GM23338 (cell line): ENCODE data around the gene VEGFA. TPM values are rescaled to one million over a fixed set of nuclear protein-coding genes. Genes with fewer than 3 reads are reported as not detected.

Source experiments
- ATAC-seq: fragments of 200-7000 bp; cut with Tn5 transposase; 3 replicates; pipeline ENCODE4 v1.9.1; 2020
- DNase-seq: peaks from one replicate; pipeline ENCODE4 v3.0.0-alpha.2; 2015; ENCODE audit warnings: low spot score
- H2AFZ ChIP-seq: fragments of 200-600 bp; sonication (generic); 2 replicates; pipeline ENCODE4 v1.8.0; 2016; ENCODE audit warnings: antibody characterized with exemption, mild to moderate bottlenecking, moderate library complexity
- H3F3A ChIP-seq: fragments of 200-600 bp; sonication (generic); replicated peaks from 2 replicates; pipeline ENCODE4 v1.8.0; 2017; ENCODE audit warnings: antibody characterized with exemption, mixed run types, low read depth
- H3K27ac ChIP-seq: fragments of 200-600 bp; sonication (generic); 2 replicates; pipeline ENCODE4 v1.6.1; 2016; ENCODE audit warnings: low read depth
- H3K27me3 ChIP-seq: fragments of 200-600 bp; sonication (generic); 2 replicates; pipeline ENCODE4 v1.8.0; 2016; ENCODE audit warnings: mild to moderate bottlenecking, mixed run types, moderate library complexity; ENCODE audit not compliant: insufficient read depth
- H3K36me3 ChIP-seq: fragments of 200-600 bp; sonication (generic); 2 replicates; pipeline ENCODE4 v1.8.0; 2016; ENCODE audit warnings: mild to moderate bottlenecking; ENCODE audit not compliant: insufficient read depth
- H3K4me1 ChIP-seq: fragments of 200-600 bp; sonication (generic); 2 replicates; pipeline ENCODE4 v1.8.0; 2016; ENCODE audit warnings: mild to moderate bottlenecking, moderate library complexity; ENCODE audit not compliant: insufficient read depth
- H3K4me2 ChIP-seq: fragments of 200-600 bp; sonication (generic); 2 replicates; pipeline ENCODE4 v1.7.1; 2017; ENCODE audit warnings: mixed run types
- H3K4me3 ChIP-seq: fragments of 200-600 bp; sonication (generic); 2 replicates; pipeline ENCODE4 v1.6.1; 2016; ENCODE audit warnings: mixed run types
- H3K79me2 ChIP-seq: fragments of 200-600 bp; sonication (generic); replicated peaks from 2 replicates; pipeline ENCODE4 v1.8.0; 2017; ENCODE audit warnings: mild to moderate bottlenecking; ENCODE audit not compliant: insufficient read depth
- H3K9me2 ChIP-seq: fragments of 200-600 bp; sonication (generic); 2 replicates; pipeline ENCODE4 v1.8.0; 2017; ENCODE audit not compliant: insufficient read depth
- H4K20me1 ChIP-seq: fragments of 200-600 bp; sonication (generic); replicated peaks from 2 replicates; pipeline ENCODE4 v1.8.0; 2017; ENCODE audit warnings: mild to moderate bottlenecking; ENCODE audit not compliant: insufficient read depth
- H3K27ac Mint-ChIP-seq: 2 replicates; pipeline ENCODE4 v1.8.0; 2020; ENCODE audit warnings: inconsistent platforms, mild to moderate bottlenecking, moderate library complexity, mixed read lengths
- H3K27me3 Mint-ChIP-seq: 3 replicates; pipeline ENCODE4 v1.8.0; 2022; ENCODE audit warnings: low read depth, mild to moderate bottlenecking, moderate library complexity, mixed read lengths, inconsistent platforms; ENCODE audit not compliant: insufficient read depth, poor library complexity
- H3K36me3 Mint-ChIP-seq: 3 replicates; pipeline ENCODE4 v1.8.0; 2021; ENCODE audit warnings: low read depth, mild to moderate bottlenecking, inconsistent platforms, moderate library complexity, mixed read lengths
- H3K4me1 Mint-ChIP-seq: 3 replicates; pipeline ENCODE4 v1.8.0; 2020; ENCODE audit warnings: mild to moderate bottlenecking, inconsistent platforms, mixed read lengths
- H3K4me3 Mint-ChIP-seq: 3 replicates; pipeline ENCODE4 v1.8.0; 2021; ENCODE audit warnings: moderate library complexity, mild to moderate bottlenecking, inconsistent platforms, mixed read lengths
- H3K9me3 Mint-ChIP-seq: 3 replicates; pipeline ENCODE4 v1.8.0; 2020; ENCODE audit warnings: moderate library complexity, mild to moderate bottlenecking, inconsistent platforms, mixed read lengths
- ETS1 ChIP-seq: IDR thresholded peaks from 2 replicates; pipeline ENCODE4 v1.6.1; 2016; ENCODE audit warnings: antibody characterized with exemption
- EZH2 ChIP-seq: fragments of 200-600 bp; sonication (generic); IDR thresholded peaks from one replicate; pipeline ENCODE4 v1.8.0; 2017; ENCODE audit warnings: antibody characterized with exemption, mild to moderate bottlenecking, low read depth; ENCODE audit not compliant: unreplicated experiment
- EZH2phosphoT487 ChIP-seq: fragments of 200-600 bp; sonication (generic); IDR thresholded peaks from one replicate; pipeline ENCODE4 v1.8.1; 2018; ENCODE audit warnings: antibody characterized with exemption; ENCODE audit not compliant: unreplicated experiment
- NANOG ChIP-seq: IDR thresholded peaks from 2 replicates; pipeline ENCODE4 v1.6.1; 2016; ENCODE audit warnings: antibody characterized with exemption, borderline replicate concordance
- POLR2AphosphoS5 ChIP-seq: IDR thresholded peaks from 2 replicates; pipeline ENCODE4 v1.6.1; 2016; ENCODE audit warnings: antibody characterized with exemption, low read depth
- REST ChIP-seq: IDR thresholded peaks from one replicate; pipeline ENCODE4 v1.6.1; 2018; ENCODE audit warnings: antibody characterized with exemption; ENCODE audit not compliant: unreplicated experiment
- STAT1 ChIP-seq: IDR thresholded peaks from one replicate; pipeline ENCODE4 v1.6.1; 2016; ENCODE audit warnings: antibody characterized with exemption; ENCODE audit not compliant: unreplicated experiment
- ZNF114 ChIP-seq: fragments of 250-450 bp; sonication (Bioruptor Pico); IDR thresholded peaks from 2 replicates; pipeline ENCODE4 v1.5.0; 2020; ENCODE audit warnings: mild to moderate bottlenecking, moderate library complexity
- ZNF331 ChIP-seq: fragments of 250-450 bp; sonication (Bioruptor Pico); IDR thresholded peaks from 2 replicates; pipeline ENCODE4 v1.5.0; 2020; ENCODE audit warnings: low read depth, mild to moderate bottlenecking, moderate library complexity
- polyA plus RNA-seq: library from polyadenylated mRNA; unstranded; fragments of >200 nt; fragmentation: Nextera tagmentation; extraction: Ambion mirVana; gene quantifications from 2 replicates; pipeline ENCODE4 v1.2.1, GENCODE V29; 2016
- total RNA-seq: library from RNA; depleted of rRNA; stranded (reverse); fragments of >200 nt; shearing (Covaris generic); gene quantifications from 2 replicates; pipeline ENCODE4 v1.2.3, GENCODE V29; 2014
- TF ChIP-seq, protein P1 (sequence below): fragments of 250-450 bp; sonication (Bioruptor Pico); IDR thresholded peaks from 2 replicates; pipeline ENCODE4 v1.5.0; 2020; ENCODE audit warnings: mild to moderate bottlenecking, moderate library complexity
- TF ChIP-seq, protein P2 (sequence below), 2 experiments: fragments of 200-600 bp in 1 of 2; sonication (generic) in 1 of 2; conservative IDR thresholded peaks; 2 replicates each; pipeline versions ENCODE4 v1.5.1 to v1.6.1; 2016 to 2017; ENCODE audit warnings: antibody characterized with exemption in 2 of 2, low read depth in 2 of 2, mild to moderate bottlenecking in 2 of 2, moderate library complexity in 1 of 2

The VEGFA gene
- total and polyA plus RNA-seq, 2 experiments from 2014 or later: 10.9 to 61.1 TPM

DNA sequence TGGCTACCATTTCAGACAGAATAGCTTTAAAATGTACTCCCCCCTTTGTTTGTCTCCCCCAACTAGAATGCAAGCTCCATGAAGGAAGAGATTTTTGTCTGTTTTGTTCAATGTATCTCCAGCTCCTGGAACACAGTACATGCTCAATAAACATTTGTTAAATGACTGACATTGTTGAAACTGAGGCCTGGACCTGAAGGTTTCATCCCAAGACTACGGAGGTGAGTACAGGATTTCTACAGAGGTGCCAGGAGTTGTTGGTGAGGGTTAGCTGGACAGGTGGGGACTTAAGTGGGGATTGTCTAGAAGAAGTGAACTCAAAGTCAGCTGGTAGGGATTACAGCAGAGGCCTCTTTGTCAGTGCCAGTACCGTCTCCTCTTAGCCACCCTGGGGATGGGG, 19.4 kb downstream of the VEGFA start:
- H3K27me3 ChIP-seq: no peaks in the 10 kb centered on the region
- H3K79me2 ChIP-seq: no peaks in the 10 kb centered on the region
- peaks cover 4% of the 10 kb centered on the region for H3K27me3 Mint-ChIP-seq
- H3K4me2 ChIP-seq: no peak overlapping the region
- no peaks in the 10 kb centered on the region for H3K4me1 Mint-ChIP-seq
- H3K4me3 ChIP-seq: no peak overlapping the region
- no peak for DNase-seq
- no peaks in the 10 kb centered on the region for H3F3A ChIP-seq
- no peaks in the 10 kb centered on the region for H3K9me3 Mint-ChIP-seq
- H3K4me1 ChIP-seq: no peaks in the 10 kb centered on the region
- no peak overlapping the region for H2AFZ ChIP-seq
- H3K27ac ChIP-seq: no peak overlapping the region
- no peak for ATAC-seq
- H3K27ac Mint-ChIP-seq: no peak overlapping the region
- no peaks in the 10 kb centered on the region for H3K9me2 ChIP-seq
- no peak overlapping the region for H3K4me3 Mint-ChIP-seq
- 0 out of 2 replicates have a peak, but pooled peaks cover 6% of the 10 kb centered on the region for H4K20me1 ChIP-seq
- peaks cover 19% of the 10 kb centered on the region for H3K36me3 Mint-ChIP-seq
- H3K36me3 ChIP-seq: peaks cover 3% of the 10 kb centered on the region
- TF ChIP-seq, protein P1, sequence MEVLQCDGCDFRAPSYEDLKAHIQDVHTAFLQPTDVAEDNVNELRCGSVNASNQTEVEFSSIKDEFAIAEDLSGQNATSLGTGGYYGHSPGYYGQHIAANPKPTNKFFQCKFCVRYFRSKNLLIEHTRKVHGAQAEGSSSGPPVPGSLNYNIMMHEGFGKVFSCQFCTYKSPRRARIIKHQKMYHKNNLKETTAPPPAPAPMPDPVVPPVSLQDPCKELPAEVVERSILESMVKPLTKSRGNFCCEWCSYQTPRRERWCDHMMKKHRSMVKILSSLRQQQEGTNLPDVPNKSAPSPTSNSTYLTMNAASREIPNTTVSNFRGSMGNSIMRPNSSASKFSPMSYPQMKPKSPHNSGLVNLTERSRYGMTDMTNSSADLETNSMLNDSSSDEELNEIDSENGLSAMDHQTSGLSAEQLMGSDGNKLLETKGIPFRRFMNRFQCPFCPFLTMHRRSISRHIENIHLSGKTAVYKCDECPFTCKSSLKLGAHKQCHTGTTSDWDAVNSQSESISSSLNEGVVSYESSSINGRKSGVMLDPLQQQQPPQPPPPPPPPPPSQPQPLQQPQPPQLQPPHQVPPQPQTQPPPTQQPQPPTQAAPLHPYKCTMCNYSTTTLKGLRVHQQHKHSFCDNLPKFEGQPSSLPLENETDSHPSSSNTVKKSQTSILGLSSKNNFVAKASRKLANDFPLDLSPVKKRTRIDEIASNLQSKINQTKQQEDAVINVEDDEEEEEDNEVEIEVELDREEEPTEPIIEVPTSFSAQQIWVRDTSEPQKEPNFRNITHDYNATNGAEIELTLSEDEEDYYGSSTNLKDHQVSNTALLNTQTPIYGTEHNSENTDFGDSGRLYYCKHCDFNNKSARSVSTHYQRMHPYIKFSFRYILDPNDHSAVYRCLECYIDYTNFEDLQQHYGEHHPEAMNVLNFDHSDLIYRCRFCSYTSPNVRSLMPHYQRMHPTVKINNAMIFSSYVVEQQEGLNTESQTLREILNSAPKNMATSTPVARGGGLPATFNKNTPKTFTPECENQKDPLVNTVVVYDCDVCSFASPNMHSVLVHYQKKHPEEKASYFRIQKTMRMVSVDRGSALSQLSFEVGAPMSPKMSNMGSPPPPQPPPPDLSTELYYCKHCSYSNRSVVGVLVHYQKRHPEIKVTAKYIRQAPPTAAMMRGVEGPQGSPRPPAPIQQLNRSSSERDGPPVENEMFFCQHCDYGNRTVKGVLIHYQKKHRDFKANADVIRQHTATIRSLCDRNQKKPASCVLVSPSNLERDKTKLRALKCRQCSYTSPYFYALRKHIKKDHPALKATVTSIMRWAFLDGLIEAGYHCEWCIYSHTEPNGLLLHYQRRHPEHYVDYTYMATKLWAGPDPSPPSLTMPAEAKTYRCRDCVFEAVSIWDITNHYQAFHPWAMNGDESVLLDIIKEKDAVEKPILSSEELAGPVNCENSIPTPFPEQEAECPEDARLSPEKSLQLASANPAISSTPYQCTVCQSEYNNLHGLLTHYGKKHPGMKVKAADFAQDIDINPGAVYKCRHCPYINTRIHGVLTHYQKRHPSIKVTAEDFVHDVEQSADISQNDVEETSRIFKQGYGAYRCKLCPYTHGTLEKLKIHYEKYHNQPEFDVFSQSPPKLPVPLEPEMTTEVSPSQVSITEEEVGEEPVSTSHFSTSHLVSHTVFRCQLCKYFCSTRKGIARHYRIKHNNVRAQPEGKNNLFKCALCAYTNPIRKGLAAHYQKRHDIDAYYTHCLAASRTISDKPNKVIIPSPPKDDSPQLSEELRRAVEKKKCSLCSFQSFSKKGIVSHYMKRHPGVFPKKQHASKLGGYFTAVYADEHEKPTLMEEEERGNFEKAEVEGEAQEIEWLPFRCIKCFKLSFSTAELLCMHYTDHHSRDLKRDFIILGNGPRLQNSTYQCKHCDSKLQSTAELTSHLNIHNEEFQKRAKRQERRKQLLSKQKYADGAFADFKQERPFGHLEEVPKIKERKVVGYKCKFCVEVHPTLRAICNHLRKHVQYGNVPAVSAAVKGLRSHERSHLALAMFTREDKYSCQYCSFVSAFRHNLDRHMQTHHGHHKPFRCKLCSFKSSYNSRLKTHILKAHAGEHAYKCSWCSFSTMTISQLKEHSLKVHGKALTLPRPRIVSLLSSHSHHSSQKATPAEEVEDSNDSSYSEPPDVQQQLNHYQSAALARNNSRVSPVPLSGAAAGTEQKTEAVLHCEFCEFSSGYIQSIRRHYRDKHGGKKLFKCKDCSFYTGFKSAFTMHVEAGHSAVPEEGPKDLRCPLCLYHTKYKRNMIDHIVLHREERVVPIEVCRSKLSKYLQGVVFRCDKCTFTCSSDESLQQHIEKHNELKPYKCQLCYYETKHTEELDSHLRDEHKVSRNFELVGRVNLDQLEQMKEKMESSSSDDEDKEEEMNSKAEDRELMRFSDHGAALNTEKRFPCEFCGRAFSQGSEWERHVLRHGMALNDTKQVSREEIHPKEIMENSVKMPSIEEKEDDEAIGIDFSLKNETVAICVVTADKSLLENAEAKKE (CRISPR knock-in tag): no peak
- TF ChIP-seq ETS1 (no peak), STAT1 (no peak), EZH2 (no peak), ZNF331 (no peak), ZNF114 (CRISPR knock-in tag) (no peak), NANOG (no peak), POLR2AphosphoS5 (no peak), EZH2phosphoT487 (no peak), REST (no peak)
- TF ChIP-seq, protein P2, sequence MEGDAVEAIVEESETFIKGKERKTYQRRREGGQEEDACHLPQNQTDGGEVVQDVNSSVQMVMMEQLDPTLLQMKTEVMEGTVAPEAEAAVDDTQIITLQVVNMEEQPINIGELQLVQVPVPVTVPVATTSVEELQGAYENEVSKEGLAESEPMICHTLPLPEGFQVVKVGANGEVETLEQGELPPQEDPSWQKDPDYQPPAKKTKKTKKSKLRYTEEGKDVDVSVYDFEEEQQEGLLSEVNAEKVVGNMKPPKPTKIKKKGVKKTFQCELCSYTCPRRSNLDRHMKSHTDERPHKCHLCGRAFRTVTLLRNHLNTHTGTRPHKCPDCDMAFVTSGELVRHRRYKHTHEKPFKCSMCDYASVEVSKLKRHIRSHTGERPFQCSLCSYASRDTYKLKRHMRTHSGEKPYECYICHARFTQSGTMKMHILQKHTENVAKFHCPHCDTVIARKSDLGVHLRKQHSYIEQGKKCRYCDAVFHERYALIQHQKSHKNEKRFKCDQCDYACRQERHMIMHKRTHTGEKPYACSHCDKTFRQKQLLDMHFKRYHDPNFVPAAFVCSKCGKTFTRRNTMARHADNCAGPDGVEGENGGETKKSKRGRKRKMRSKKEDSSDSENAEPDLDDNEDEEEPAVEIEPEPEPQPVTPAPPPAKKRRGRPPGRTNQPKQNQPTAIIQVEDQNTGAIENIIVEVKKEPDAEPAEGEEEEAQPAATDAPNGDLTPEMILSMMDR (conservative IDR thresholded peaks at IDR 0.05; ENCODE audit: low read depth in 2 of 2): no peak
